Measurements from ENCODE around the gene RDX. TPM values are rescaled to one million over a fixed set of nuclear protein-coding genes. Genes with fewer than 3 reads are reported as not detected.

RDX gene
- total and polyA plus RNA-seq, 10 of the 15 experiments (the other 5 are each of a cell fraction or from before 2014, with no cell fraction given), result 24.6 to 62.2 (median 47.8) TPM

GRCh38 chr11:110200241-110200640, 96.2 kb downstream of the RDX start:
- ChIA-PET RAD21 (ENCODE audit: unreplicated experiment) (interaction anchor here (1.1 to 4.9 kb wide), 16 partner anchors 14 to 349 kb away, joined by 3 to 58 read pairs (median 8); no protein-coding TSS in a partner anchor), SMC1A (ENCODE audit: uncharacterized antibody, unreplicated experiment) (interaction anchor here (0.9 to 9.5 kb wide), 26 partner anchors 19 to 1069 kb away, joined by 3 to 113 read pairs (median 6); partner anchors contain the start of gene FDX1), POLR2A (interaction anchor here (0.8 to 1.6 kb wide), 2 partner anchors 178 to 233 kb away, joined by 3 to 4 read pairs; no protein-coding TSS in a partner anchor), CTCF (interaction anchor here (1.0 to 9.5 kb wide), 24 partner anchors 9 to 1083 kb away, joined by 3 to 178 read pairs (median 8); no protein-coding TSS in a partner anchor)
- WGBS (ENCODE audit: insufficient coverage, insufficient replicate concordance, low lambda C conversion rate, missing lambda C conversion rate), result 70% methylated on average over 6 of the region's 6 CpGs
- intact Hi-C loops (cut with micrococcal nuclease; ENCODE audit: unreplicated experiment) (no loop called here), in situ Hi-C loops (cut with MboI) (loop anchor here (5.0 kb wide), 3 partner anchors 177 to 1032 kb away; no protein-coding TSS in a partner anchor)
- Histone ChIP-seq H3K4me2 (ENCODE audit: control insufficient read depth, insufficient read depth) (no peak overlapping the region), H3K27me3 (replicated peaks in 1 of 2; ENCODE audit: control insufficient read depth in 2 of 2, insufficient read depth in 2 of 2, low read length in 1 of 2) (no peaks in the 10 kb centered on the region), H3K9ac (ENCODE audit: control insufficient read depth, insufficient read depth, low read length) (no peak overlapping the region), H4K20me1 (ENCODE audit: control insufficient read depth, insufficient read depth) (no peaks in the 10 kb centered on the region), H3K36me3 (ENCODE audit: control insufficient read depth in 2 of 2, insufficient read depth in 2 of 2, low read length in 1 of 2) (no peaks in the 10 kb centered on the region), H2AFZ (ENCODE audit: control insufficient read depth, low read depth, low read length) (no peak overlapping the region), H3K9me3 (replicated peaks; ENCODE audit: control insufficient read depth, insufficient read depth, low read length) (no peaks in the 10 kb centered on the region; the same call in 2 of the 3 replicates), H3K79me2 (ENCODE audit: control insufficient read depth, insufficient read depth, low read length) (no peaks in the 10 kb centered on the region), H3K4me1 (ENCODE audit: control insufficient read depth, insufficient read depth, low read length) (no peaks in the 10 kb centered on the region), H3K4me3 (no peak overlapping the region), H3K27ac (ENCODE audit: control insufficient read depth, insufficient read depth) (no peak overlapping the region)
- no TSS peak for BruUV-seq (replicated peaks)
- TF ChIP-seq MYB (IDR thresholded peaks at IDR 0.05; ENCODE audit: borderline replicate concordance, low read depth, low read length) (no peak), TARDBP (IDR thresholded peaks at IDR 0.05; ENCODE audit: borderline replicate concordance) (no peak), PML (IDR thresholded peaks at IDR 0.05; ENCODE audit: low read length) (no peak), ZNF384 (IDR thresholded peaks at IDR 0.05; ENCODE audit: borderline replicate concordance, low read depth, low read length) (no peak), ATF3 (IDR thresholded peaks at IDR 0.05; ENCODE audit: borderline replicate concordance, extremely low read depth, low read depth, low read length) (no peak), SPI1 (IDR thresholded peaks at IDR 0.05; ENCODE audit: borderline replicate concordance, insufficient read depth, low read depth, low read length) (no peak), TAF1 (IDR thresholded peaks at IDR 0.05; ENCODE audit: borderline replicate concordance, low read depth, low read length) (no peak), BMI1 (IDR thresholded peaks at IDR 0.05; ENCODE audit: borderline replicate concordance) (no peak), NFIC (IDR thresholded peaks at IDR 0.05; ENCODE audit: low read depth, low read length) (no peak), WRNIP1 (IDR thresholded peaks at IDR 0.05; ENCODE audit: borderline replicate concordance, low read depth, low read length) (no peak), BHLHE40 (IDR thresholded peaks at IDR 0.05; ENCODE audit: borderline replicate concordance in 1 of 2, low read depth in 2 of 2, low read length in 1 of 2) (no peak), CHD1 (IDR thresholded peaks at IDR 0.05; ENCODE audit: low read depth, low read length) (no peak), YBX1 (IDR thresholded peaks at IDR 0.05) (no peak)
- DNase-seq (ENCODE audit: low read depth, low spot score), result no peak
- ATAC-seq, result no peak
- FAIRE-seq, result peak; percentile 49
